ENCODE measurements around the gene ATRNL1. TPM values are rescaled to one million over a fixed set of nuclear protein-coding genes. Genes with fewer than 3 reads are reported as not detected.
"Not testable (repeated sequence)": the region's sequence is repeated elsewhere in the genome, so short reads cannot be mapped to it uniquely, and the experiment has no call there.

Gene ATRNL1
- total RNA-seq, 1 donor from 2014 or later = 7.8 TPM

DNA sequence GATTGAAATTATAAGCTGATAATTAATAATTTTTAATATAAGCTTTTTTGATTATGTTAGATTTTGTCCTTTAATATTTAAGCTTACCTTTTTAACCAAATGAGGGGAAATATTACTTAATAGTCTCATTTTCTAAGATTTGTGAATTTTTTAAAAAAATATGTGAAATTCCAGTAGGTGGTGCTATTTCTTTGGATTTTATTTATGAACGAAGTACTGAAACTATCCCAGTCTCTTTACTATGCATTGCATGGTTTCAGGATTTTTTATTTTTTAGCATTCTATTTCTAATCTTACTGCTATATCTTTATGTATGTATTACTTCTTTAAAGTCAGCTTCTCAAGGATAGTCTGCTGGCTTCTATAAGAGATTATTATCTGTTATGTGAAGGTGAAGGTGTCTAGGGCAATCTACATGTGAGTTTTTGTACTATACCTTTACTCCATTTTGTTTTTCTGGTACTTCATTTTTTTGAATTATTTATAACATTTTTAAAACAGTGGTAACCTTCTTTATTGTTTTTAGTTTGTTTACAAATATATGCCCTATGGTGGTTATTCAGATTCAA is 78.3 kb downstream of the ATRNL1 start:
- Histone ChIP-seq H3K27me3 (ENCODE audit: control insufficient read depth in 3 of 3, insufficient read depth in 3 of 3, low read length in 3 of 3) (no peaks in the 10 kb centered on the region), H3K4me3 (ENCODE audit: low read length in 3 of 3) (no peak overlapping the region), H3K4me1 (ENCODE audit: control insufficient read depth in 3 of 3, insufficient read depth in 3 of 3, low read length in 3 of 3) (no peaks in the 10 kb centered on the region), H3K27ac (ENCODE audit: low read depth, low read length) (no peak overlapping the region), H3K9ac (ENCODE audit: low read depth in 1 of 3, low read length in 3 of 3) (no peak overlapping the region), H3K9me3 (ENCODE audit: control insufficient read depth in 3 of 3, low read length in 3 of 3) (no peaks in the 10 kb centered on the region), H3K36me3 (ENCODE audit: control insufficient read depth in 3 of 3, insufficient read depth in 3 of 3, low read length in 3 of 3) (no peaks in the 10 kb centered on the region)

DNA sequence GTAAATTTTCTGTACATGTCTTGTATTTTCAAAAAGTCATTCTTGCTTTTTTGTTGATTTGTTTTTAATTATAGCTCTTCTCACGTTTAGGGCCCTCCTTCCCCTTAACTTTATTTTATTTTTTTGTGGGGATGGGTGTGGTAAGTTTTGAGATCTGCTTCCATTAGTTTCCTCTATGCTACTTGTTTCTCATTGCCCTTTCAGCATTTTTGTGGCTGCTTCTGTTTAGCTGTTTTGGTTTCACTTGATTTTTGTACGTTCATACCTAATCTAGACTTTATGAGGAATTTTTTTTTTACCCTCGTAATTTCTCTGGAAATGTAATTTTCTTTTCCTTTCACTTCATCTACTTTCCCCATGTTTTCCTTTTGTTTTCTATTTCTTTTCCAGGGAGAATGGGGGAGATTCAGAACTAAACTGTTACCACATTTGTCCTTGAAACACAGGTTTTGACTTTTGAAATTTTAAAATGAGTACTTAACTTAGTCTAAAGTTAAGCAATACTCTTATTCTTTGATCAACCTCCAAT is 80.8 kb downstream of the ATRNL1 start:
- Histone ChIP-seq H3K9me3 (ENCODE audit: control insufficient read depth in 3 of 3, low read length in 3 of 3) (no peaks in the 10 kb centered on the region), H3K4me3 (ENCODE audit: low read length in 3 of 3) (no peak overlapping the region), H3K36me3 (ENCODE audit: control insufficient read depth in 3 of 3, insufficient read depth in 3 of 3, low read length in 3 of 3) (no peaks in the 10 kb centered on the region), H3K9ac (ENCODE audit: low read depth in 1 of 3, low read length in 3 of 3) (no peak overlapping the region), H3K4me1 (ENCODE audit: control insufficient read depth in 3 of 3, insufficient read depth in 3 of 3, low read length in 3 of 3) (no peaks in the 10 kb centered on the region), H3K27ac (ENCODE audit: low read depth, low read length) (no peak overlapping the region), H3K27me3 (ENCODE audit: control insufficient read depth in 3 of 3, insufficient read depth in 3 of 3, low read length in 3 of 3) (no peaks in the 10 kb centered on the region)

DNA sequence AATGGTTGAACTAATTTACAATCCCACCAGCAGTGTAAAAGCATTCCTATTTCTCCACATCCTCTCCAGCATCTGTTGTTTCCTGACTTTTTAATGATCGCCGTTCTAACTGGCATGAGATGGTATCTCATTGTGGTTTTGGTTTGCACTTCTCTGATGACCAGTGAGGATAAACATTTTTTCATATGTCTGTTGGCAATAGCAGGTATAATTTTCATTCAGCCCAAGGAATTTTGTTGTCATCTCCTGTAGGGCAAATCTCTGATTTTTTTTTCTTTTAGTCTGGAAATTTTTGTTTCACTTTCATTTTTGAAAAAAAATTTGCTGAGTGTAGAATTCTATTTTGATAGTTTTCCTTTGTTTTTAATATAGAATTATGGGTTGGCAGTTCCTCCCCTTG is 114.1 kb downstream of the ATRNL1 start:
- not testable (repeated sequence) for H3K27ac ChIP-seq (ENCODE audit: low read depth, low read length); H3K9ac ChIP-seq (ENCODE audit: low read depth in 1 of 3, low read length in 3 of 3); H3K9me3 ChIP-seq (ENCODE audit: control insufficient read depth in 3 of 3, low read length in 3 of 3); H3K4me1 ChIP-seq (ENCODE audit: control insufficient read depth in 3 of 3, insufficient read depth in 3 of 3, low read length in 3 of 3); H3K27me3 ChIP-seq (ENCODE audit: control insufficient read depth in 3 of 3, insufficient read depth in 3 of 3, low read length in 3 of 3); H3K36me3 ChIP-seq (ENCODE audit: control insufficient read depth in 3 of 3, insufficient read depth in 3 of 3, low read length in 3 of 3); H3K4me3 ChIP-seq (ENCODE audit: low read length in 3 of 3)

DNA sequence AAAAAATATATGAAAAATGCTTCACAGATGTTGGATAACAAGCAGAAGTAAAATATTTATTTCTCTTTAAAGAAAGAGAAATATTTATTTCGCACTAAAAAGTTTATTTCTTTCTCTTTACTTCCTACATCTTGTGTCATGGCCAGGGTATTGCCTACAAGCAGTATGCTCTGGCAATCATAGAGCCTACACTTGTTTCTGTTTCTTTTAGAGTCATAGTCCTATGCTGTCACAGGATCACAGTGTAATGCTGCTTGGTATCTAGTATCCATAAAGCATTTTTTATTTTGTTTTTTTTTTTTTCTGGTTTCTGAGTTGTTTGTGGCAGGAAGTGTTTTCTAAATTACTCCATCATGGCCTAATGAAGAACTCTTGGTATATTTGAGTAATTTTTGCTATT is 116.0 kb downstream of the ATRNL1 start:
- no peaks in the 10 kb centered on the region for H3K27me3 ChIP-seq (ENCODE audit: control insufficient read depth in 3 of 3, insufficient read depth in 3 of 3, low read length in 3 of 3)
- H3K9ac ChIP-seq (ENCODE audit: low read depth in 1 of 3, low read length in 3 of 3) = no peak overlapping the region
- H3K36me3 ChIP-seq (ENCODE audit: control insufficient read depth in 3 of 3, insufficient read depth in 3 of 3, low read length in 3 of 3) = no peaks in the 10 kb centered on the region
- H3K27ac ChIP-seq (ENCODE audit: low read depth, low read length) = no peak overlapping the region
- H3K4me3 ChIP-seq (ENCODE audit: low read length in 3 of 3) = no peak overlapping the region
- no peaks in the 10 kb centered on the region for H3K4me1 ChIP-seq (ENCODE audit: control insufficient read depth in 3 of 3, insufficient read depth in 3 of 3, low read length in 3 of 3)
- no peaks in the 10 kb centered on the region for H3K9me3 ChIP-seq (ENCODE audit: control insufficient read depth in 3 of 3, low read length in 3 of 3)

DNA sequence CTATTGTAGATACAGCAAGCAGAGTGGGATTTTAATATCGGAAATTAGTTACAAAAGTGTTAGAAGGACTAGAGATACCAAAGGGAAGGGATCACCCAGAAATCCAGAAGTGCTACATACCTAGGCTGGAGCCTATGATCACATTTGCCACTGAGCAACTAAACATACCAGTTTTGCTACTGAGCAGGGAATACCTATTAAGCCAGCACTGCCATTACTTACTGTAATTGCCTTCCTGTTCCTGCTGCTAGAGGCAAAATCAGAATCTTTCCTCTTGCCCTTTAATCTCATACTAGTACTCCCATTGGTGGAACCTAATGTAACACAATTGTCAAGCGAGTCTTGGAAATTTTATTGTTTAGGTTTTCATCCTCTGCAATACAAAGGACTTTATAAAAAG is 121.7 kb downstream of the ATRNL1 start:
- H3K27me3 ChIP-seq (ENCODE audit: control insufficient read depth in 3 of 3, insufficient read depth in 3 of 3, low read length in 3 of 3) = no peaks in the 10 kb centered on the region
- H3K9me3 ChIP-seq (ENCODE audit: control insufficient read depth in 3 of 3, low read length in 3 of 3) = no peaks in the 10 kb centered on the region
- no peak overlapping the region for H3K4me3 ChIP-seq (ENCODE audit: low read length in 3 of 3)
- H3K27ac ChIP-seq (ENCODE audit: low read depth, low read length) = no peak overlapping the region
- no peaks in the 10 kb centered on the region for H3K36me3 ChIP-seq (ENCODE audit: control insufficient read depth in 3 of 3, insufficient read depth in 3 of 3, low read length in 3 of 3)
- no peak overlapping the region for H3K9ac ChIP-seq (ENCODE audit: low read depth in 1 of 3, low read length in 3 of 3)
- H3K4me1 ChIP-seq (ENCODE audit: control insufficient read depth in 3 of 3, insufficient read depth in 3 of 3, low read length in 3 of 3) = no peaks in the 10 kb centered on the region

DNA sequence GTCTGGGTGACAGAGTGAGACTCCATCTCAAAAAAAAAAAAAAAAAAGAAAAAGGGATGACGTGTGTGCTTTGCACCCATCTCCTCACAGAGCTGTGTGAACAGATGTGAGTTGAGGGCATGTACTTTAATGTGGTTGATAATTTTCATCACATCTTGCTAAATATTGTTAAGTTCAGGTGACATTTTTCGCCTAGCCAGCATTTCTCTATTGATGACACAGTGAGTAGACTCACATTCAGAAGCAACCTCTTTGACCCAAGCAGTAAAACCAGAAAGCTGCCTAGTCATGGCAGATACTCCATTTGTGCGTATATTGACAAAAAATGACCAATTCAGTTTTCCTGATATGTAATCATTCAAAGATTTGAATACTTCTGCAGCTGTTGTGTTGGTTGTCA is 126.0 kb downstream of the ATRNL1 start:
- Histone ChIP-seq H3K36me3 (ENCODE audit: control insufficient read depth in 3 of 3, insufficient read depth in 3 of 3, low read length in 3 of 3) (no peaks in the 10 kb centered on the region), H3K27ac (ENCODE audit: low read depth, low read length) (no peak overlapping the region), H3K4me1 (ENCODE audit: control insufficient read depth in 3 of 3, insufficient read depth in 3 of 3, low read length in 3 of 3) (no peaks in the 10 kb centered on the region), H3K27me3 (ENCODE audit: control insufficient read depth in 3 of 3, insufficient read depth in 3 of 3, low read length in 3 of 3) (no peaks in the 10 kb centered on the region), H3K9ac (ENCODE audit: low read depth in 1 of 3, low read length in 3 of 3) (no peak overlapping the region), H3K9me3 (ENCODE audit: control insufficient read depth in 3 of 3, low read length in 3 of 3) (no peaks in the 10 kb centered on the region), H3K4me3 (ENCODE audit: low read length in 3 of 3) (no peak overlapping the region)

DNA sequence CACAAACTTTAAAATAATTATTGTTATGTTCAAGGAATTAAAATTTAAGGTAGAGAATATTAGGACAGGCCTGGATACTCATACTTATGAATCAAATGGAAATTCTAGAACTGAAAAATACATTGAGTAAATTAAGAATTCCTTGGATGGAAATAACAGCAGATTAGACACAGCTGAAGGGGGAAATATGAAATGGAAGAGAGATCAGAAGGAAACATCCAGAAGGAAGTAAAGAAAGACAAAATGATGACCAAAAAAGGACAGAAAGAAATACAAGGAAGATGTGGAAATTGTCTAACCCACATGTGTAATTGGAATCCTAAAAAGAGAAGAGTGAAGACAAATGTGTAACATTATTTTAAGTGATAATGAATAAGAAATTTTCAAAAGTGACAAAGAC is 128.9 kb downstream of the ATRNL1 start:
- Histone ChIP-seq H3K4me1 (ENCODE audit: control insufficient read depth in 3 of 3, insufficient read depth in 3 of 3, low read length in 3 of 3) (no peaks in the 10 kb centered on the region), H3K36me3 (ENCODE audit: control insufficient read depth in 3 of 3, insufficient read depth in 3 of 3, low read length in 3 of 3) (no peaks in the 10 kb centered on the region), H3K4me3 (ENCODE audit: low read length in 3 of 3) (no peak overlapping the region), H3K9ac (ENCODE audit: low read depth in 1 of 3, low read length in 3 of 3) (no peak overlapping the region), H3K27ac (ENCODE audit: low read depth, low read length) (no peak overlapping the region), H3K27me3 (ENCODE audit: control insufficient read depth in 3 of 3, insufficient read depth in 3 of 3, low read length in 3 of 3) (no peaks in the 10 kb centered on the region), H3K9me3 (ENCODE audit: control insufficient read depth in 3 of 3, low read length in 3 of 3) (no peaks in the 10 kb centered on the region)

DNA sequence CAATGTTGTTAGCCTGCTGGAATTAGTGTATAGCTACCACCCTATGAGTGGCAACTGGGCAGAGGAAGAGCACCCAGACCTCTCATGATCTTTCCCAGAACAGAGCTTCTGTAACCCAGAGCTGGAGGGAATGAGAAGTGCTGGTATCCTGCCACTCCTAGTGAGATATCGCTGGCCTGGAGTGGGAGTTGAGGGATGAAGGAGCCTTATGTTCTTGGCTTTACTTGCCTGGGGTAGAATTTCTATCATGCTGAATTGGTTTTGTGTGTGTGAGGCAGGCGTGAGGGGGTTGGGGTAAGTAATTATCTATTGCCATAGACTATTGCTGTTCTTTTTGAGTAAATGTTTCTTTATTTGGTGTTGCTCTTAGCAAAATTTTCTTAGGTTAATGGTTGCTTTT is 146.6 kb downstream of the ATRNL1 start:
- H3K27me3 ChIP-seq (ENCODE audit: control insufficient read depth in 3 of 3, insufficient read depth in 3 of 3, low read length in 3 of 3) = no peaks in the 10 kb centered on the region
- no peaks in the 10 kb centered on the region for H3K9me3 ChIP-seq (ENCODE audit: control insufficient read depth in 3 of 3, low read length in 3 of 3)

DNA sequence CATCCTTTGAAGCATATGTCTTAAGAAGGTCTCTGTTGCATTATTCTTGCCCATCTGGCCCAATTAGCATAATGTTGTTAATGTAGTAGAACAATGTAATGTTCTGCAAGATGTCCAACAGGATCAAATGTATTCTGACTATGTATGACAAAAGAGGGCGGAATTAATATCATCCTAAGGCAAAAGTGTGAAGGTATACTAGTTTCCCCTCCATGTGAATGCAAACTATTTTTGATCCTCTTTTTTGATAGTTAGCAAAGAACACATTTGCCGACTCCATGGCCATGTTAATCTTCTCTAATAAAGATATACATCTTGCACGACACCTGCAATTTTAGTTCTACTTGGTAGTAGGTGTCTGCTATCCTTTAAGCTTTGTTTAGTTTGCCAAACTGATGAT is 157.6 kb downstream of the ATRNL1 start:
- no peaks in the 10 kb centered on the region for H3K36me3 ChIP-seq (ENCODE audit: control insufficient read depth in 3 of 3, insufficient read depth in 3 of 3, low read length in 3 of 3)
- no peak overlapping the region for H3K4me3 ChIP-seq (ENCODE audit: low read length in 3 of 3)
- H3K27me3 ChIP-seq (ENCODE audit: control insufficient read depth in 3 of 3, insufficient read depth in 3 of 3, low read length in 3 of 3) = no peaks in the 10 kb centered on the region
- H3K9ac ChIP-seq (ENCODE audit: low read depth in 1 of 3, low read length in 3 of 3) = no peak overlapping the region
- H3K4me1 ChIP-seq (ENCODE audit: control insufficient read depth in 3 of 3, insufficient read depth in 3 of 3, low read length in 3 of 3) = no peaks in the 10 kb centered on the region
- no peaks in the 10 kb centered on the region for H3K9me3 ChIP-seq (ENCODE audit: control insufficient read depth in 3 of 3, low read length in 3 of 3)
- no peak overlapping the region for H3K27ac ChIP-seq (ENCODE audit: low read depth, low read length)

More for the DNA sequence above, 146.6 kb downstream of the ATRNL1 start:
- no peaks in the 10 kb centered on the region for H3K36me3 ChIP-seq (ENCODE audit: control insufficient read depth in 3 of 3, insufficient read depth in 3 of 3, low read length in 3 of 3)
- no peaks in the 10 kb centered on the region for H3K4me1 ChIP-seq (ENCODE audit: control insufficient read depth in 3 of 3, insufficient read depth in 3 of 3, low read length in 3 of 3)
- H3K9ac ChIP-seq (ENCODE audit: low read depth in 1 of 3, low read length in 3 of 3) = no peak overlapping the region
- H3K4me3 ChIP-seq (ENCODE audit: low read length in 3 of 3) = no peak overlapping the region
- no peak overlapping the region for H3K27ac ChIP-seq (ENCODE audit: low read depth, low read length)

DNA sequence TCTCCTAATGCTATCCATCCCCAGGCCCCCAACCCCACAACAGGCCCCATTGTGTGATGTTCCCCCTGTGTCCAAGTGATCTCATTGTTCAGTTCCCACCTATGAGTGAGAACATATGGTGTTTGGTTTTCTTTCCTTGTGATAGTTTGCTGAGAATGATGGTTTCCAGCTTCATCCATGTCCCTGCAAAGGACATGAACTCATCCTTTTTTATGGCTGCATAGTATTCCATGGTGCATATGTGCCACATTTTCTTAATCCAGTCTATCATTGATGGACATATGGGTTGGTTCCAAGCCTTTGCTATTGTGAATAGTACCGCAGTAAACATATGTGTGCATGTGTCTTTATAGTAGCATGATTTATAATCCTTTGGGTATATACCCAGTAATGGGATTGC is 160.6 kb downstream of the ATRNL1 start:
- H3K4me1 ChIP-seq (ENCODE audit: control insufficient read depth in 3 of 3, insufficient read depth in 3 of 3, low read length in 3 of 3); H3K4me3 ChIP-seq (ENCODE audit: low read length in 3 of 3); H3K9ac ChIP-seq (ENCODE audit: low read depth in 1 of 3, low read length in 3 of 3); H3K27me3 ChIP-seq (ENCODE audit: control insufficient read depth in 3 of 3, insufficient read depth in 3 of 3, low read length in 3 of 3); H3K36me3 ChIP-seq (ENCODE audit: control insufficient read depth in 3 of 3, insufficient read depth in 3 of 3, low read length in 3 of 3); H3K27ac ChIP-seq (ENCODE audit: low read depth, low read length); H3K9me3 ChIP-seq (ENCODE audit: control insufficient read depth in 3 of 3, low read length in 3 of 3): not testable (repeated sequence)

DNA sequence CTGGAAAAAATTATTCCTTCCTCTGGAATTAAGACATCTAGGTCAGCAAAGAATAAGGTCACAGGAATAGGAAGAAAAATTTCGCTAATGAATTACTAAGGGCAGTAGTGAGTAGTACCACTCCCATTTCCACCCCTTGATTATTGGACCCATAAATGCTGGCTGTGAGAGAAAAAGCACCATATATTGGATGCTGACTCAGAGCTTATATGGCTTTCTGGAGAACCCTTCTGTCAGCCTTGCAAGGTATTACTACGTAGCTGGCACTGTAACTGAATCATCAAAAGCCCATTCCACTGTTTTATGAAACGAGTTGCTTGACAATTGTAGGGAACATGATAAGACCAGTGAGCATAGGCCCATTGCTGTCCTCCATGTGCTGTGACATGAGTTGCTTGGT is 179.3 kb downstream of the ATRNL1 start:
- Histone ChIP-seq H3K4me1 (ENCODE audit: control insufficient read depth in 3 of 3, insufficient read depth in 3 of 3, low read length in 3 of 3) (no peaks in the 10 kb centered on the region), H3K9ac (ENCODE audit: low read depth in 1 of 3, low read length in 3 of 3) (no peak overlapping the region), H3K4me3 (ENCODE audit: low read length in 3 of 3) (no peak overlapping the region), H3K27ac (ENCODE audit: low read depth, low read length) (no peak overlapping the region), H3K9me3 (ENCODE audit: control insufficient read depth in 3 of 3, low read length in 3 of 3) (no peaks in the 10 kb centered on the region), H3K27me3 (ENCODE audit: control insufficient read depth in 3 of 3, insufficient read depth in 3 of 3, low read length in 3 of 3) (no peaks in the 10 kb centered on the region), H3K36me3 (ENCODE audit: control insufficient read depth in 3 of 3, insufficient read depth in 3 of 3, low read length in 3 of 3) (no peaks in the 10 kb centered on the region)

All from skeletal muscle tissue (tissue), 4 donors.